GM12891 (cell line): Measurements from ENCODE around the gene IFIT2.

ENCODE experiments used
- POLR2A ChIP-seq: IDR thresholded peaks from 2 replicates; pipeline ENCODE4 v1.6.1; 2011; ENCODE audit warnings: low read depth, low read length, control low read depth
- SPI1 ChIP-seq: IDR thresholded peaks from 2 replicates; pipeline ENCODE4 v1.6.1; 2011; ENCODE audit warnings: low read depth, low read length, control low read depth

- no peak for TF ChIP-seq SPI1
- TF ChIP-seq POLR2A = no peak
These were observed 43.0 kb upstream of the IFIT2 start for GRCh38 chr10:89258881-89259280.
